Choroid plexus epithelial cell (primary cell): ENCODE results near the gene DOP1B.

Experiments used
- DNase-seq: peaks from one replicate; pipeline ENCODE4 v3.0.0-alpha.2; 2010; ENCODE audit warnings: low read depth
- H3K4me3 ChIP-seq: 2 replicates; pipeline ENCODE4 v1.5.1; 2011; ENCODE audit warnings: low read depth, mild to moderate bottlenecking, control low read depth, low read length, moderate library complexity
- TF ChIP-seq, protein P1 (sequence below): conservative IDR thresholded peaks from 2 replicates; pipeline ENCODE4 v1.5.1; 2011; ENCODE audit warnings: low read depth, mild to moderate bottlenecking, control low read depth, inconsistent platforms, low read length, moderate library complexity

Gene DOP1B

DNA sequence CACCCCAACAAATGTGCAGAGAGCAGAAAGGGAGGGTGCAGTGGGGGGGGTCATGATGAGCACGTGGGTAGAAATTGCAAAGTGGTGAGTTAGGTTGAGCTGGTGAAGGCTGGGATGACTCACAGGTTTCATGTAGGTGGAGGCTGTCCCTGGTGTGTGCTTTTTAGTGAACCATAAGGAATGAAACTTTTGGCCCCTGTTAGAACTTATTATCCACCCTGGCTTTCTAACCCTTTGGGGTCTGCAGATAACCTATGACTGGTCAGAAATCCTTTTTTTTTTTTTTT, 46.9 kb downstream of the DOP1B start:
- TF ChIP-seq, protein P1, sequence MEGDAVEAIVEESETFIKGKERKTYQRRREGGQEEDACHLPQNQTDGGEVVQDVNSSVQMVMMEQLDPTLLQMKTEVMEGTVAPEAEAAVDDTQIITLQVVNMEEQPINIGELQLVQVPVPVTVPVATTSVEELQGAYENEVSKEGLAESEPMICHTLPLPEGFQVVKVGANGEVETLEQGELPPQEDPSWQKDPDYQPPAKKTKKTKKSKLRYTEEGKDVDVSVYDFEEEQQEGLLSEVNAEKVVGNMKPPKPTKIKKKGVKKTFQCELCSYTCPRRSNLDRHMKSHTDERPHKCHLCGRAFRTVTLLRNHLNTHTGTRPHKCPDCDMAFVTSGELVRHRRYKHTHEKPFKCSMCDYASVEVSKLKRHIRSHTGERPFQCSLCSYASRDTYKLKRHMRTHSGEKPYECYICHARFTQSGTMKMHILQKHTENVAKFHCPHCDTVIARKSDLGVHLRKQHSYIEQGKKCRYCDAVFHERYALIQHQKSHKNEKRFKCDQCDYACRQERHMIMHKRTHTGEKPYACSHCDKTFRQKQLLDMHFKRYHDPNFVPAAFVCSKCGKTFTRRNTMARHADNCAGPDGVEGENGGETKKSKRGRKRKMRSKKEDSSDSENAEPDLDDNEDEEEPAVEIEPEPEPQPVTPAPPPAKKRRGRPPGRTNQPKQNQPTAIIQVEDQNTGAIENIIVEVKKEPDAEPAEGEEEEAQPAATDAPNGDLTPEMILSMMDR: no peak
- DNase-seq: peak; percentile 86

DNA sequence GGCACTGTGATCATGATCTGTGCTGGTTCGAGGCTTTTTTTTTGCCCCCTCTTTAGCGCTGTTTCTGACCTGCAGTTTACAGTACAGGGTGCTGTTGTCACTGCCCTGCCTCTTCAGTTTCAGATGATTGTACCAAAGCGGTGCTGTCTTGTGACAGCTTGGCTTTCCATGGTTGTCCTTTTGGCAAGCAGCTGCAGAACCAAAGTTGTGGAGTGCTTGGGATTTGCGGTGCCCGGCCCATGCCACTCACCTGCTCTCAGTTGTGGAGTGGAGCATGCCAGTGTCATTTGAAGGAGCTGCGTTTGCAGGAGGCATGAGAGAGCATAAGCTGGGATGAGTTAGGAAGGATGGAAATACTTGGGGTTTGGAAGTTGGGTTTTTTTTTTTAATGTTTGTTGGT, 48.4 kb downstream of the DOP1B start:
- DNase-seq: no peak
- TF ChIP-seq, protein P1: no peak
- H3K4me3 ChIP-seq: no peak overlapping the region

More for the DNA sequence above, 46.9 kb downstream of the DOP1B start:
- H3K4me3 ChIP-seq: no peak overlapping the region

DNA sequence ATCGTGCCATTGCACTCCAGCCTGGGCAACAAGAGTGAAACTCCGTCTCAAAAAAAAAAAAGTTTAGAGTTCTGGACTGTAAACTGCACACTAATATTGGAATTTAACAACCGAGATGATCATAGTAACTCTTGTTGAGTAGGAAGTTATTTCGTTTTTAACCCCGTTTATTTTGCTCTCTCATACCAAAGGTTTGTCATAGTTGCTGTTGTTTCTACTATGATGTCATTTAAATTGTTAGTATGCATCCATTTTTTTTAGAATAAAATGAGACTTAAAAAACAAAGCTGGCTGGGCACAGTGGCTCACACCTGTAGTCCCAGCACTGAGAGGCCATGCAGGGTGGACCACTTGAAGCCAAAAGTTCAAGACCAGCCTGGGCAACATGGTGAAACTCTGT, 49.3 kb downstream of the DOP1B start:
- H3K4me3 ChIP-seq: no peak overlapping the region
- TF ChIP-seq, protein P1: no peak
- DNase-seq: no peak
